OCI-LY7 (cell line): Measurements from ENCODE around the gene MRPS18A. TPM values are rescaled to one million over a fixed set of nuclear protein-coding genes. Genes with fewer than 3 reads are reported as not detected.

Experiments
- BruUV-seq: library from RNA; stranded (reverse); fragments of 400-500 nt; replicated peaks from 2 replicates; lab custom pipeline; 2021; lab: Mats Ljungman, UMichigan
- CTCF ChIA-PET: fragments of 300-600 bp; sonication (Branson Sonifier 250); formaldehyde crosslinking; loops from one replicate; lab custom pipeline; 2022; ENCODE audit warnings: antibody characterized with exemption; ENCODE audit not compliant: unreplicated experiment; lab: Charles Lee
- POLR2A ChIA-PET: fragments of 300-600 bp; sonication (Branson Sonifier 250); formaldehyde crosslinking; loops from one replicate; lab custom pipeline; 2022; ENCODE audit warnings: antibody characterized with exemption; lab: Charles Lee
- DNase-seq: peaks from one replicate; pipeline ENCODE4 v3.0.0-alpha.2; 2015; ENCODE audit warnings: low spot score
- H2AFZ ChIP-seq: fragments of 200-600 bp; sonication (generic), shearing (Covaris generic); 2 replicates; pipeline ENCODE4 v1.6.1; 2014; ENCODE audit warnings: mild to moderate bottlenecking, antibody characterized with exemption, low read length, moderate library complexity
- H3K27ac ChIP-seq: fragments of 200-600 bp; sonication (generic); 2 replicates; pipeline ENCODE4 v1.5.1; 2014; ENCODE audit warnings: mixed run types, low read depth, mild to moderate bottlenecking, moderate library complexity, low read length, inconsistent platforms; ENCODE audit not compliant: poor library complexity, severe bottlenecking
- H3K36me3 ChIP-seq: fragments of 200-600 bp; sonication (generic); 2 replicates; pipeline ENCODE4 v1.6.1; 2014; ENCODE audit warnings: mild to moderate bottlenecking, antibody characterized with exemption, low read length, moderate library complexity, mixed read lengths; ENCODE audit not compliant: insufficient read depth
- H3K4me1 ChIP-seq: fragments of 200-600 bp; sonication (generic); 2 replicates; pipeline ENCODE4 v1.5.1; 2014; ENCODE audit warnings: mild to moderate bottlenecking, low read length; ENCODE audit not compliant: insufficient read depth, poor library complexity, severe bottlenecking
- H3K4me2 ChIP-seq: fragments of 200-600 bp; sonication (generic); 2 replicates; pipeline ENCODE4 v1.6.1; 2014; ENCODE audit warnings: mild to moderate bottlenecking, low read length
- H3K4me3 ChIP-seq: fragments of 200-600 bp; sonication (generic); 2 replicates; pipeline ENCODE4 v1.5.1; 2014; ENCODE audit warnings: mild to moderate bottlenecking, low read depth, low read length; ENCODE audit not compliant: poor library complexity, severe bottlenecking
- H3K79me2 ChIP-seq: fragments of 200-600 bp; sonication (generic); 2 replicates; pipeline ENCODE4 v1.6.1; 2016; ENCODE audit warnings: low read depth, mild to moderate bottlenecking, low read length, moderate library complexity, mixed read lengths; ENCODE audit not compliant: insufficient read depth
- H3K9me2 ChIP-seq: fragments of 200-600 bp; sonication (generic); 2 replicates; pipeline ENCODE4 v1.6.1; 2016; ENCODE audit warnings: mild to moderate bottlenecking, low read length, mixed read lengths; ENCODE audit not compliant: insufficient read depth
- H3K9me3 ChIP-seq: fragments of 200-600 bp; sonication (generic); 2 replicates; pipeline ENCODE4 v1.6.1; 2014; ENCODE audit warnings: mild to moderate bottlenecking, mixed run types, low read length, mixed read lengths
- H4K20me1 ChIP-seq: fragments of 200-600 bp; sonication (generic); 2 replicates; pipeline ENCODE4 v1.6.1; 2014; ENCODE audit warnings: mild to moderate bottlenecking, antibody characterized with exemption, low read length, moderate library complexity, mixed read lengths; ENCODE audit not compliant: insufficient read depth
- EZH2phosphoT487 ChIP-seq: fragments of 200-600 bp; sonication (generic); IDR thresholded peaks from 2 replicates; pipeline ENCODE4 v1.6.1; 2018; ENCODE audit warnings: low read depth, borderline replicate concordance, mild to moderate bottlenecking, mixed run types, antibody characterized with exemption, low read length, moderate library complexity, mixed read lengths
- intact Hi-C: fragments of 100-400 bp; cut with micrococcal nuclease; formaldehyde crosslinking; loops from one replicate; pipeline ENCODE4 v1.10.0; 2022; ENCODE audit not compliant: unreplicated experiment
- total RNA-seq, 2 experiments: library from RNA; depleted of rRNA in 1 of 2; stranded (reverse); fragments of >200 nt in 1 of 2; shearing (Covaris generic) in 1 of 2; gene quantifications; 2 replicates each; pipeline ENCODE4 v1.2.3, GENCODE V29; 2014 to 2022
- TF ChIP-seq, protein P1 (sequence below): fragments of 200-600 bp; sonication (generic); conservative IDR thresholded peaks from 2 replicates; pipeline ENCODE4 v1.5.1; 2014; ENCODE audit warnings: mild to moderate bottlenecking, antibody characterized with exemption, low read length, moderate library complexity, mixed read lengths

Gene MRPS18A
- total RNA-seq, 2 experiments from 2014 or later = 61.6 to 86.1 TPM

DNA sequence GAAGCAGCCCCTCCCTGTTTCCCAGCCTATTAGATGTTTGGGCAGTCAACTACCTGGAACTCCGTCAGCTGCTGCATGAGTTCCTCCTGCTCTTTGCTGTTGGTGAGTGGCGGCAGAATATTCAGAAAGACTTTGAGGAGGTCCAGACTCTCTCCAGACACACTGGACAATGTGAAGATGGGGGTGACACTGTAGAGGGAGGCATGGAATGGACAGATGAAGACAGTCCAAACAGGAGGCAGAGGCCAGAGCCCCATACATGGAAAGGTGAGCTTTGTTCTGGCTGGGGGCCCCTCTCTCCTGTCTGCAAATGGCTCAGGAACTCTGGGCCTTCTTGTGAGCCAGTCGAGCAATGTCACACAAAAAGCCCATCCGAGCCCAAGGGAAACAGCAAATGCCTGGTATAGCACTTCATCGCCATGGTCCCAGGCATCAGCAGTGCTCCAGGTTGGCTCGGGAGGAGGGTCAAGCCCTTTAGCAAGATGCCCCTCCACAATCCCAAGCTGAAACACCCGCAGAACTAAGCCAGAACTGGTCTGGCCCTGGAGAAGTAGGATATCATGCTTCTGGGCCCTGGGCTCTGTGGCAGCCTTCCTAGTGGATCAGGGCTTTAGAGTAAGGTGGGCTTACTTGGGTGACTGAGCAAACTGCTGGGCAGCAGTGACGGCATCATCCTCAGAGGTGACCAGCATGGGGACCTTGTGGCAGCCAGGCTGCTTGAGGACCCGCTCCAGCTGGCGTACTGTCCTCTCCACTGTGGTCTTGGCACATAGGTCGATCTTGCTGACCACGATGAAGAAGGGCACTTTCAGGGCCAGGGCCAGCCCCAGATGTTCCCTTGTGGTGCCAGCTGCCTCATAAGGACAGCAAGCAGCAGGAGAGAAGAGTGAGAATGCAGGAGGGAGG lies 63.5 kb downstream of the MRPS18A start:
- ChIA-PET CTCF (no interaction called here), POLR2A (no interaction called here)

DNA sequence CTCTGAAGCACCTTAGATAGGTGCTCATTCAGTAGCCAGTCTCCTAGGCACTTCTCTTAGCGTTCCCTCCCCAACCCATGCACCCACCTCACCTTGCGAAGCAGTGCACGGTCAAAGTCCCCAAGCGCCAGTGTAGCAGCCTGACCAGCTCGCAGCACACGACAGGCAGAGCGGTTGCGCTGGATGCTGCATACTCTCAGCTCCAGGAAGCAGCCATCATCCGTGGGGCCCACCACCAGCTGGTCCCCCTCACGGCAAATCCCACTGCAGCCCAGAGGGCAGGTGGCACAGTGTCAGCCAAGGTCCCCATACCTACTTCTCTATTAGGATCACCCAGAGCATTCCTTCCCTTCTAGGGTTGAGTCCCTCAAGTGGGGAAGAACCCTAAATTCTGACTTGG lies 65.0 kb downstream of the MRPS18A start:
- DNase-seq = no peak
- Histone ChIP-seq H3K27ac (no peak overlapping the region), H3K36me3 (peaks cover 94% of the 10 kb centered on the region), H4K20me1 (no peaks in the 10 kb centered on the region), H3K9me2 (no peaks in the 10 kb centered on the region), H3K9me3 (no peaks in the 10 kb centered on the region), H3K4me3 (no peak overlapping the region), H3K79me2 (peaks cover 7% of the 10 kb centered on the region; the same call in 1 of the 2 replicates), H3K4me2 (no peak overlapping the region), H3K4me1 (peaks cover 8% of the 10 kb centered on the region), H2AFZ (no peak overlapping the region)
- POLR2A ChIA-PET = interaction anchor here (1.3 kb wide), 1 partner anchor 9 kb away, joined by 6 read pairs; no protein-coding TSS in a partner anchor
- TF ChIP-seq, protein P1, sequence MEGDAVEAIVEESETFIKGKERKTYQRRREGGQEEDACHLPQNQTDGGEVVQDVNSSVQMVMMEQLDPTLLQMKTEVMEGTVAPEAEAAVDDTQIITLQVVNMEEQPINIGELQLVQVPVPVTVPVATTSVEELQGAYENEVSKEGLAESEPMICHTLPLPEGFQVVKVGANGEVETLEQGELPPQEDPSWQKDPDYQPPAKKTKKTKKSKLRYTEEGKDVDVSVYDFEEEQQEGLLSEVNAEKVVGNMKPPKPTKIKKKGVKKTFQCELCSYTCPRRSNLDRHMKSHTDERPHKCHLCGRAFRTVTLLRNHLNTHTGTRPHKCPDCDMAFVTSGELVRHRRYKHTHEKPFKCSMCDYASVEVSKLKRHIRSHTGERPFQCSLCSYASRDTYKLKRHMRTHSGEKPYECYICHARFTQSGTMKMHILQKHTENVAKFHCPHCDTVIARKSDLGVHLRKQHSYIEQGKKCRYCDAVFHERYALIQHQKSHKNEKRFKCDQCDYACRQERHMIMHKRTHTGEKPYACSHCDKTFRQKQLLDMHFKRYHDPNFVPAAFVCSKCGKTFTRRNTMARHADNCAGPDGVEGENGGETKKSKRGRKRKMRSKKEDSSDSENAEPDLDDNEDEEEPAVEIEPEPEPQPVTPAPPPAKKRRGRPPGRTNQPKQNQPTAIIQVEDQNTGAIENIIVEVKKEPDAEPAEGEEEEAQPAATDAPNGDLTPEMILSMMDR = no peak
- TF ChIP-seq EZH2phosphoT487 = no peak
- BruUV-seq = no TSS peak
- CTCF ChIA-PET = no interaction called here
- intact Hi-C loops = no loop called here

More for the DNA sequence above, 63.5 kb downstream of the MRPS18A start:
- TF ChIP-seq, protein P1 = no peak
- TF ChIP-seq EZH2phosphoT487 = no peak
- H3K79me2 ChIP-seq = peaks cover 19% of the 10 kb centered on the region; the same call in 1 of the 2 replicates
- no peak overlapping the region for H2AFZ ChIP-seq
- no peaks in the 10 kb centered on the region for H3K9me2 ChIP-seq
- no peaks in the 10 kb centered on the region for H4K20me1 ChIP-seq
- H3K9me3 ChIP-seq = no peaks in the 10 kb centered on the region
- no peak overlapping the region for H3K4me3 ChIP-seq
- no peak for DNase-seq
- no TSS peak for BruUV-seq
- peaks cover 82% of the 10 kb centered on the region for H3K36me3 ChIP-seq
- no peak overlapping the region for H3K4me2 ChIP-seq
- no peak overlapping the region for H3K27ac ChIP-seq
- intact Hi-C loops = no loop called here
- peaks cover 18% of the 10 kb centered on the region for H3K4me1 ChIP-seq

DNA sequence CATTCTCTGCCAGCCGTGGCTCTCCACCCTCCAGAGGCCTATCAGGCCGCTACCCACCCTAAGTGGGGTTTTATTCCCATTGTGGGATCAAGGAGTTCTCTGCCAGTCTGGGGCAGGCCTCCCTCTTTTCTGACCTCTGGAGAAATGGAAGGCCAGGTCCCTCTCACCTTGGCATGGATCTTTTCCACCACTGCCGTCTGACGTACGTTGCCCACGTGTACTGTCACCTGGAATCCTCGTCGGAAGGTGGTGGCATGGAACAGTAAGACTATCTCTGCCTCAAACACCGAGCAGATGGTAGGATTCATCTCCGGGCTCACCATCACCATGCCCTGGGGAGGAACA lies 65.8 kb downstream of the MRPS18A start:
- POLR2A ChIA-PET = no interaction called here

More for the DNA sequence above, 65.8 kb downstream of the MRPS18A start:
- H3K4me2 ChIP-seq = no peak overlapping the region
- no peaks in the 10 kb centered on the region for H3K9me2 ChIP-seq
- no peak overlapping the region for H3K27ac ChIP-seq
- intact Hi-C loops = no loop called here
- H2AFZ ChIP-seq = no peak overlapping the region
- BruUV-seq = no TSS peak
- H3K4me1 ChIP-seq = peaks cover 1% of the 10 kb centered on the region
- no peak overlapping the region for H3K4me3 ChIP-seq
- H3K36me3 ChIP-seq = peaks cover 94% of the 10 kb centered on the region
- CTCF ChIA-PET = no interaction called here
- DNase-seq = no peak
- no peak for TF ChIP-seq EZH2phosphoT487
- TF ChIP-seq, protein P1 = no peak
- no peaks in the 10 kb centered on the region for H4K20me1 ChIP-seq
- H3K9me3 ChIP-seq = no peaks in the 10 kb centered on the region
- 0 out of 2 replicates have a peak, but pooled peaks cover under 1% of the 10 kb centered on the region for H3K79me2 ChIP-seq
